GM23248 (cell line): Measurements from ENCODE around the gene PAX6. TPM values are rescaled to one million over a fixed set of nuclear protein-coding genes. Genes with fewer than 3 reads are reported as not detected.

Source experiments
- DNase-seq: peaks from one replicate; pipeline ENCODE4 v3.0.0-alpha.2; 2015
- H2AFZ ChIP-seq: fragments of 200-600 bp; sonication (generic); 2 replicates; pipeline ENCODE4 v1.6.1; 2016; ENCODE audit warnings: antibody characterized with exemption
- H3F3A ChIP-seq: fragments of 200-600 bp; sonication (generic); 2 replicates; pipeline ENCODE4 v1.6.1; 2016; ENCODE audit warnings: mild to moderate bottlenecking, antibody characterized with exemption, mixed run types; ENCODE audit not compliant: insufficient read depth
- H3K27ac ChIP-seq: fragments of 200-600 bp; sonication (generic); 2 replicates; pipeline ENCODE4 v1.5.1; 2016; ENCODE audit warnings: mild to moderate bottlenecking
- H3K27me3 ChIP-seq: fragments of 200-600 bp; sonication (generic); replicated peaks from 2 replicates; pipeline ENCODE4 v1.6.1; 2016; ENCODE audit warnings: mild to moderate bottlenecking; ENCODE audit not compliant: insufficient read depth
- H3K36me3 ChIP-seq: fragments of 200-600 bp; sonication (generic); 2 replicates; pipeline ENCODE4 v1.6.1; 2016; ENCODE audit warnings: low read depth, mild to moderate bottlenecking
- H3K4me1 ChIP-seq: fragments of 200-600 bp; sonication (generic); 2 replicates; pipeline ENCODE4 v1.6.1; 2016; ENCODE audit warnings: mild to moderate bottlenecking; ENCODE audit not compliant: insufficient read depth
- H3K4me2 ChIP-seq: fragments of 200-600 bp; sonication (generic); one replicate; pipeline ENCODE4 v1.6.1; 2016; ENCODE audit warnings: mild to moderate bottlenecking; ENCODE audit not compliant: unreplicated experiment
- H3K4me3 ChIP-seq: fragments of 200-600 bp; sonication (generic); 2 replicates; pipeline ENCODE4 v1.5.1; 2016; ENCODE audit warnings: mild to moderate bottlenecking
- H3K79me2 ChIP-seq: fragments of 200-600 bp; sonication (generic); 2 replicates; pipeline ENCODE4 v1.6.1; 2016; ENCODE audit warnings: mild to moderate bottlenecking; ENCODE audit not compliant: insufficient read depth
- H3K9ac ChIP-seq: fragments of 200-600 bp; sonication (generic); 2 replicates; pipeline ENCODE4 v1.6.1; 2016; ENCODE audit warnings: mild to moderate bottlenecking
- H3K9me2 ChIP-seq: fragments of 200-600 bp; sonication (generic); 2 replicates; pipeline ENCODE4 v1.6.1; 2016; ENCODE audit warnings: mixed run types, mild to moderate bottlenecking, moderate library complexity; ENCODE audit not compliant: insufficient read depth
- H3K9me3 ChIP-seq: fragments of 200-600 bp; sonication (generic); one replicate; pipeline ENCODE4 v1.6.1; 2017; ENCODE audit warnings: low read depth
- H4K20me1 ChIP-seq: fragments of 200-600 bp; sonication (generic); 2 replicates; pipeline ENCODE4 v1.6.0; 2016; ENCODE audit not compliant: insufficient read depth
- EZH2 ChIP-seq: fragments of 200-600 bp; sonication (generic); IDR thresholded peaks from 2 replicates; pipeline ENCODE4 v1.6.1; 2018; ENCODE audit warnings: antibody characterized with exemption, mild to moderate bottlenecking; ENCODE audit not compliant: insufficient read depth, poor library complexity, severe bottlenecking
- EZH2phosphoT487 ChIP-seq: fragments of 200-600 bp; sonication (generic); IDR thresholded peaks from 2 replicates; pipeline ENCODE4 v1.6.1; 2018; ENCODE audit warnings: antibody characterized with exemption, moderate library complexity, mild to moderate bottlenecking, low read depth; ENCODE audit not compliant: insufficient read depth
- WGBS, 2 experiments: methylation state at CpG; one replicate each; pipeline ENCODE4 v1.1.6; 2015 to 2017; ENCODE audit warnings: low lambda C conversion rate in 2 of 2, low coverage in 1 of 2; ENCODE audit errors: missing lambda C conversion rate in 2 of 2; 5-methylcytosine and 5-hydroxymethylcytosine counted together
- in situ Hi-C: fragments of 300-500 bp; cut with MboI; formaldehyde crosslinking; loops from 2 replicates; pipeline ENCODE4 v1.15.0; 2020
- polyA plus RNA-seq: library from polyadenylated mRNA; unstranded; fragments of >200 nt; fragmentation: Nextera tagmentation; extraction: Ambion mirVana; gene quantifications from 2 replicates; pipeline ENCODE4 v1.2.1, GENCODE V29; 2016
- total RNA-seq: library from RNA; depleted of rRNA; stranded (reverse); fragments of >200 nt; shearing (Covaris generic); gene quantifications from 2 replicates; pipeline ENCODE4 v1.2.3, GENCODE V29; 2014

PAX6 gene
- total and polyA plus RNA-seq, 2 experiments from 2014 or later = 0.21 TPM; not detected in 1

GRCh38 chr11:31818425-31818755, 7.3 kb upstream of the PAX6 start:
- no peaks in the 10 kb centered on the region for H3K36me3 ChIP-seq
- H2AFZ ChIP-seq = no peak overlapping the region
- in situ Hi-C loops = no loop called here
- 13 to 18% methylated on average over 9 of the region's 9 CpGs for WGBS, 2 experiments
- no peak overlapping the region for H3K27ac ChIP-seq
- no peak overlapping the region for H3K9ac ChIP-seq
- no peak overlapping the region for H3K4me3 ChIP-seq
- no peaks in the 10 kb centered on the region for H3K79me2 ChIP-seq
- H3K9me2 ChIP-seq = no peaks in the 10 kb centered on the region
- H3F3A ChIP-seq = no peaks in the 10 kb centered on the region
- no peaks in the 10 kb centered on the region for H4K20me1 ChIP-seq
- no peak for DNase-seq
- peaks cover 15% of the 10 kb centered on the region for H3K4me1 ChIP-seq
- H3K27me3 ChIP-seq = peaks cover 94% of the 10 kb centered on the region
- no peaks in the 10 kb centered on the region for H3K9me3 ChIP-seq
- no peak overlapping the region for H3K4me2 ChIP-seq
- TF ChIP-seq EZH2phosphoT487 (no peak), EZH2 (peak; percentile 30)

- peak overlapping the region; percentile 41; the same call in 1 of the 2 replicates for H2AFZ ChIP-seq
- TF ChIP-seq EZH2 (no peak), EZH2phosphoT487 (no peak; the same call in 1 of the 2 replicates)
- no peak overlapping the region for H3K27ac ChIP-seq
- in situ Hi-C loops = no loop called here
- H3K4me1 ChIP-seq = peaks cover 15% of the 10 kb centered on the region
- H3K4me3 ChIP-seq = 0 out of 2 replicates have a peak overlapping the region, but pooled peaks have one; percentile 32
- H3K4me2 ChIP-seq = peak overlapping the region; percentile 49
- no peaks in the 10 kb centered on the region for H3K9me3 ChIP-seq
- WGBS, 2 experiments = 6 to 7% methylated on average over 58 of the region's 58 CpGs
- H4K20me1 ChIP-seq = no peaks in the 10 kb centered on the region
- H3K79me2 ChIP-seq = no peaks in the 10 kb centered on the region
- no peaks in the 10 kb centered on the region for H3K36me3 ChIP-seq
- peaks cover 92% of the 10 kb centered on the region for H3K27me3 ChIP-seq
- no peak overlapping the region for H3K9ac ChIP-seq
- no peaks in the 10 kb centered on the region for H3F3A ChIP-seq
- H3K9me2 ChIP-seq = no peaks in the 10 kb centered on the region
- DNase-seq = no peak
These were observed 6.7 kb upstream of the PAX6 start for GRCh38 chr11:31817621-31818424.

GRCh38 chr11:31817054-31817620, 6.0 kb upstream of the PAX6 start:
- no peaks in the 10 kb centered on the region for H3K9me2 ChIP-seq
- no peaks in the 10 kb centered on the region for H3F3A ChIP-seq
- H3K79me2 ChIP-seq = no peaks in the 10 kb centered on the region
- no peaks in the 10 kb centered on the region for H3K36me3 ChIP-seq
- no peaks in the 10 kb centered on the region for H3K9me3 ChIP-seq
- in situ Hi-C loops = no loop called here
- H2AFZ ChIP-seq = 0 out of 2 replicates have a peak overlapping the region, but pooled peaks have one; percentile 13
- peaks cover 91% of the 10 kb centered on the region for H3K27me3 ChIP-seq
- H3K9ac ChIP-seq = no peak overlapping the region
- peak overlapping the region; percentile 49 for H3K4me2 ChIP-seq
- peaks cover 15% of the 10 kb centered on the region for H3K4me1 ChIP-seq
- no peaks in the 10 kb centered on the region for H4K20me1 ChIP-seq
- no peak overlapping the region for H3K27ac ChIP-seq
- TF ChIP-seq EZH2 = peak; percentile 98
- TF ChIP-seq EZH2phosphoT487 = peak; percentile 75; the same call in 1 of the 2 replicates
- no peak for DNase-seq
- H3K4me3 ChIP-seq = peak overlapping the region; percentile 12; the same call in 1 of the 2 replicates
- 2 to 4% methylated on average over 48 of the region's 48 CpGs for WGBS, 2 experiments

GRCh38 chr11:31816468-31817053, 5.4 kb upstream of the PAX6 start:
- 0 out of 2 replicates have a peak overlapping the region, but pooled peaks have one; percentile 13 for H2AFZ ChIP-seq
- no peaks in the 10 kb centered on the region for H3K9me3 ChIP-seq
- no peaks in the 10 kb centered on the region for H3K79me2 ChIP-seq
- H3K9me2 ChIP-seq = no peaks in the 10 kb centered on the region
- H3K4me2 ChIP-seq = peak overlapping the region; percentile 49
- H3K9ac ChIP-seq = no peak overlapping the region
- peaks cover 89% of the 10 kb centered on the region for H3K27me3 ChIP-seq
- no peaks in the 10 kb centered on the region for H4K20me1 ChIP-seq
- no peaks in the 10 kb centered on the region for H3K36me3 ChIP-seq
- H3K27ac ChIP-seq = no peak overlapping the region
- peak overlapping the region; percentile 51 for H3K4me3 ChIP-seq
- H3F3A ChIP-seq = no peaks in the 10 kb centered on the region
- 1 to 4% methylated on average over 26 to 40 of the region's 40 CpGs for WGBS, 2 experiments
- TF ChIP-seq EZH2phosphoT487 (no peak), EZH2 (no peak)
- in situ Hi-C loops = no loop called here
- peaks cover 15% of the 10 kb centered on the region for H3K4me1 ChIP-seq
- no peak for DNase-seq
